H54 (cell line): ENCODE measurements around the gene CD248.

Experiments used
- DNase-seq: peaks from one replicate; pipeline ENCODE4 v3.0.0; 2011; ENCODE audit warnings: low spot score, mixed read lengths; ENCODE audit not compliant: insufficient read length
- FAIRE-seq: peaks from 3 replicates; lab custom pipeline; 2011; peaks lifted over from hg19 to GRCh38; lab: Jason Lieb, UNC
- POLR2A ChIP-seq: IDR thresholded peaks from 2 replicates; pipeline ENCODE4 v1.6.1; 2011; ENCODE audit warnings: low read depth, mild to moderate bottlenecking, low read length

CD248 gene

DNA sequence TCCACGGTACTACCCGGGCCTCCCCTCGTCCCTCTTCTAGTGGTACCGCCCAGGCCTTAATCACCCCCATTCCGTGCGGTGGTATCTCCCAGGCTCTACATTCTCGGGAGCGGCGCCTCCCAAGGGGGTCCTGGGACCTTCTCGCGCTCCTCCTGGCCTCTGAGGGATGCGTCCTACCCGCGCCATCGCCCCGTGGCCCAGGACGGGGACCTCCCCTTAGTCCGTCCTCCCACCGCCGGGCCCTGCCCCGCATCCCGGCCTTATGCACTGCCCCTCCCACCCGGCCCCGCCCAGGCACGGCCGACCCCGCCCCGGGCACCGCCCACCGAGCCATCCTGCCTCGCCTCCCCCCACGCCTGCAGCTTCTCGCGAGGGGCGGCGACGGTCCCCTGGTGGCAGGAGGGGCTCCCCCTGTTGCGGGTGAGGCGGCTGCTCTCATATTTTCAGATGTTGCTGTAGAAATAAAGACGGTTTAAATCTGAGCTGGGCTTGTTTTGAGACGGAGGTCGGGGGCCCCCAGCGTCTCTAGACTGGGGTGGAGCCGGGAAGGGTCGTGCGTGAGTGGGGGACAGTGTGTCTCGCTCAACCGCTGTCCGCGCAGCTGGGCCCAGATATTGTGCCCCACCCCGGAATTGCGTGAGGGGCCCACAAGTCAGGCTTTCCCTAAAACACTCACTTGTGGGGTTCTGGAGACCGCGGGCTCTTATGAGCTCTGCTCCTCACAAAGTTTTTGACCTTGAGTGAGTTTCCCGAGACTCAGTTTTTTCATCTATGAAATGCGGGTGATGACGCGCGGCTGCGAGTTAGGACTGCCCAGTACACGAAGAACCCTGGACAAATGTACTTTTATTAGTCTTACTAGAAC lies 49.2 kb downstream of the CD248 start:
- peak; percentile 81 for DNase-seq
- no peak for FAIRE-seq
- TF ChIP-seq POLR2A, result no peak; the same call in 1 of the 2 replicates

DNA sequence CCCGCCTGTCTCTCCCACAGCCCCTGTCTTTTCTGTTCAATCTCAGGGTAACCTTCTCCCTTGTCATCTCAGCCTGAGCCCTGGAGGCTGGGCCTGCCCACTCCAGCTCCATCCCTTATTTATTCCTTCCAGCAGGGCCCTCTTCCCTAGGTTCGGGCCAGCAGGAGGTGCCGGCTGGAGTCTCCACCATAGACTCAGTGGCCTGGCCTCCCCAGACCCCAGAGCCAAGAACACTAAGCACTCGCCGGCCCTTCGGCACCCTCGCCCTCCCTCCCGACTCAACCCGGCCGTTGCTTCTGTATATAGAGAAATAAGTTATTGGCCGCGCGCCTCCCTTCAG lies 49.8 kb downstream of the CD248 start:
- no peak for DNase-seq
- no peak for FAIRE-seq
- no peak for TF ChIP-seq POLR2A

DNA sequence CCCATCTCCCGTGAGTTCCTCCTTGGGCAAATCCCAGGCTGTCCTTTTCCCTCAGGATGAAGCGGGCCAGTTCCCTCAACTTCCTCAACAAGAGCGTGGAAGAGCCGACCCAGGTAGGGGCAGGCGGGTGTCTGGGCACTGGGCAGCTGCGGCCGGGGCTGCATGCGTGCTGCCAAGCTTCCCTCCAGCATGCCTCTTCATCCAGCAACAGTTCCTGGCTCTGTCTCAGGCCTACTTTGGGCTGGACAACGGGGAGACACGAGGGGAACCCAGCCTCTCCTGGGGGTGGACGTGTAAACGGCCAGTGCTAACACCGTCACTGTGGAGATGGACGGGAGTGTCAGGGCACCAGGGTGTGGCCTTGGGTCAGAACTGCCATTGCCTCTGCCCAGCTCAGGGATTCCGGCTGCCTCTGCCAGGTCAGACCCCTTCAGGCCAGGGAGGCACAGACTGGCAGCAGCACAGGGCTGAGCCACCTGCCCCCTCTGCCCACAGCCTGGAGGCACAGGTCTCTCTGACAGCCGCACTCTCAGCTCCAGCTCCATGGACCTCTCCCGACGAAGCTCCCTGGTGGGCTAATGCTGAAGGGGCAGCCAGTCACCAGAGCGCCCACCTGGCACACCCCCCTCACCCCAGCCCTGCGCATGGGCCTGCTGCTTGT lies 50.3 kb downstream of the CD248 start:
- TF ChIP-seq POLR2A, result 0 out of 2 replicates have a peak, but pooled peaks have one; percentile 14
- FAIRE-seq (no peak), DNase-seq (no peak)

- no peak for DNase-seq
- FAIRE-seq, result no peak
- TF ChIP-seq POLR2A, result no peak
Measured at GRCh38 chr11:66265531-66266377, 51.1 kb downstream of the CD248 start.

DNA sequence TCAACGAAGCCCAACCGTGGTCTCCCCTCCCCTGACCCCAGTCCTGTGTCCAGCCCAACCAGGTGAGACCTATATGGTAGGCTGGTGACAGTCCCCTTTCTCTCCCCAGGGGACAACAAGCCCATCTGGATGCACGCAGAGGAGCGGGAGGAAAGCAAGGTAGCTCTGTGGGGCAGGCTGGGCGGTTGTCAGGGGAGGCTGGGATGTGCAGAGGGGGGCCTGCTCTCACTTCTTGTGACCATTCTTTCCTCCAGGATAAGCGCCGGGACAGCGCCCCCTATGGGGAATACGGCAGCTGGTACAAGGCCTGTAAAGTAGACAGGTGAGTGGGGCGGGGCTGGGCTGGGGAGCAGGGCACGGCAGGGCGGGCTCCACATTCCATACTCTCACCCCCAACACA lies 51.9 kb downstream of the CD248 start:
- no peak for TF ChIP-seq POLR2A
- FAIRE-seq, result no peak
- no peak for DNase-seq
